ENCODE measurements around the gene SOD3.

Gene SOD3

GRCh38 chr4:24775750-24776149, 19.6 kb upstream of the SOD3 start:
- DNase-seq, result no peak

DNA sequence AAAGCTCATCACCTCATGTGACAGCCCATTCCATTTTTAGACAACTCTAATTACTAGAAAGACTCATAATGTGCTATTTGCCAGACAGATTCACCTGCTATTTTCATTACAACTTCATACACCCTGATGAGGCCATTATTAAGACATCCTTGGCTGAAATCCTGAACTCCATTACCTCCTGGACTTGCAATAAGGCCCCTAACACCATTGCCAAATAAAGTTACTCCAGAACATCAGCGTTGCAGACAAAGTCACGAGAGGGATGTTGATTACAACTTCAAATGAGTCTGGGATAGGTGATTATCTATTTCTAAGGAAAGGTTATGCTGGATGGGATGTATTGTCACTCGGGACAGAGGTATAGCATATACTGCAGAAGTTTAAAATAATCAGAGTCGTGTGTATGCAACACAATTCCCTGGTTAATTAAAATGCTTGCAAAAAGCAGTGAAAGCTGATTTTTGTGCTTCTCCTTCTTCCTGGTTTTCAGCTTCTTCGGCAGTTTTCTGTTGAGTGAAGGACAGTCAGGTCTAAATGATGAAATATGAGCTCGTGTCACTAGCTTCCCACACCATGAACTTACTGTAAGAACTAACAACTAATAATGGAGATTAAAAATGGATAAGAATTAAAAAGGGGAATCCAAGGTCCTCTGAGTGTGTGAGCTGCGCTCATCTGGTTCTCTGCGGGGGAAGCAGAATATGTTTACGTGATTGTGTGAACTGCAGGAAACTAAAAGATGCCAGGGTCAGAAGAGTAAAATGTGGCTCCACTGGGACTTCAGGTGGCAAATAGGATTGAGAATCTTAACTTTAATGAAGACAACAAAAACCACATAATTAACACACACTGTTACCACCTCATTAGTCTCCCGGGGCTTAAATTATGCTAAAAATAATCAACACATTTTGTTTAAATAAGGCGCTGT, 17.6 kb upstream of the SOD3 start:
- no peak for DNase-seq

- no peak for DNase-seq
Observed at GRCh38 chr4:24778464-24779225, 16.7 kb upstream of the SOD3 start.

GRCh38 chr4:24780936-24781495, 14.4 kb upstream of the SOD3 start:
- no peak for DNase-seq

DNA sequence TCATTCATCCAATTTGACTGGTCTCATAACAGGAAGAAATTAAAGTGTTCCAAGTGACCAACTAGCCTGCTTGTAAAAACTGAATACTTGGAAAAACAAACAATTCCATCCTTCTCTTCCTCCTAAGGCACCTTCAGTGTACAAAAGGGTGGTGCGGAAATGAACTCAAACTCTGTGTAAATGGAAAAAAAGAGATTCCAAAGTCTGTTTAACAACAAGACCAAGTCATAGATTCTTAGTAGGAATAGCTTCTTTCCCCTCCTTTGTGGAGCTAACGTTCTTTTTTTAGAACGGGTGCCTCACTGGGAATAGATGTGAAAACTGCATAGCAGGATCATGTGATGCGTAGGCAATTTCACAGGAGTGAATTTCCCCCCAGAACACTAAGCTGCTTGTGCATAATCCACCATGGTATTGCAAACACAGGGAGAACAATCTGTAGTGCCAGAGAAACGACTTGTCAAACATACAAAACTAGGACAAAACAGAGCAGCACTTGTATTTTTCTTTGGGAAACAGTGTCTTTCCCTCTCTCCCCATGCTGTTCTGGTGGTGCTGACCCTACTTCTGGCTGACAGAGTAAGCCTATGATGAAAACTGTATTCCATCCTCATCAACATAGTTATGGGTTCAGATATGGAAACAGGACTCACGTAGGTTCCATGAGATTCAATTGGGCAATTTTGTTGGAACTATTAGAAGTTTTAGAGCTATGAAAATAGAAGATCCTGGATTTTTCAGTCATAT, 13.2 kb upstream of the SOD3 start:
- no peak for DNase-seq

GRCh38 chr4:24783506-24783905, 11.9 kb upstream of the SOD3 start:
- DNase-seq, result no peak

GRCh38 chr4:24791043-24791442, 4.3 kb upstream of the SOD3 start:
- no peak for DNase-seq

GRCh38 chr4:24792552-24792951, 2.8 kb upstream of the SOD3 start:
- no peak for DNase-seq

DNA sequence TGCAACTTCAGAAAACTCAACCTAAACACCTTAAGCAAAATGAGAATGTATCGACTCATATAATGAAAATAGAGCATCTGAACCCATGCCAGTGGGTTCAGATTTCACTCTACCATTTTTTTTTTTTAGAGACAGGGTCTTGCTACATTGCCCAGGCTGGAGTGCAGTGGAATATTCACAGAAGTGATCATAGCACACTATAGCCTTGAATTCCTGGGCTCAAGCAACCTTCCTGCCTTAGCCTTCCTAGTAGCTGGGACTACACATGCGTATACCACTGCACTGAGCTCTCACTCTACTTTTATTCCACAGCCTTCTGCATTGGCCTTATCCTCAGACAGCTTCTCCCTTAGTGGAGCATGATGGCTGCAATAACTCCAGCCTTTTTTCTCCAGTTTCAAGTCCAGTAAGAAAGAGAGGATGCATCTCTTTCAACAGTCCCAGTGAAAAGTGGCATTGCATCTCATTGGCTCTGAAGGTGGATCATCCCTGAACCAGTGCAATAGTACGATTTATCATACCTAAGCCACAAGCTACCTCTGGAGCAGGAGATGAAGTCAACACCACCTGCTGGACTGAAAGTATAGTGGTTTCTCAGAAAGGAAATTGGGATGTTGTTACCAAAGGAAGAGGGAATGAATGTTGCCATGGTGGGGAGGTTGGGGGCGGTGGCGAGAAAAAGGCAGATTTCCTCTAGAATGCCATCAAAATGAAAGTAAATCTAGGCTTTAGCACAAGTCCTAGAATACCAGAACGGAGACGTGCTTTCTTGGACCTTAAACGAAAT, 2.0 kb upstream of the SOD3 start:
- DNase-seq, result no peak

- no peak for DNase-seq
Observed at GRCh38 chr4:24794051-24794450, 1.3 kb upstream of the SOD3 start.

DNA sequence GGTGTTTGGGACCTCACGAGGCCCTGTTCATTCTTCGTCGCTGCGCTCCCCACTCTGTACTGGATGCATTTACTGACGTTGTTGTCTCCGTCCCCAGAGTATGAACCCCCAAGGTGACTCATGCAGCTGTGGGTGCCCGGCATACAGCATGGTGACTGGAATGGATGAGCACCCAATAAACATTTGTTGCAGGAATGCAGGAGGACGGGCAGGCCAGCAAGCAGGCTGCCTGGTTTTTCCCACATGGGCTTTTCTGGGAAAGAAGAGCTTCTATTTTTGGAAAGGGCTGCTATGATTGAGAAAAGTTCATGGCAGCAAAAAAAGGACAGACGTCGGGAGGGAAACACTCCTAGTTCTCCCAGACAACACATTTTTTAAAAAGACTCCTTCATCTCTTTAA, 893 bp upstream of the SOD3 start:
- no peak for DNase-seq

- DNase-seq, result no peak
Observed at GRCh38 chr4:24795666-24796381, 451 bp downstream of the SOD3 start.

DNA sequence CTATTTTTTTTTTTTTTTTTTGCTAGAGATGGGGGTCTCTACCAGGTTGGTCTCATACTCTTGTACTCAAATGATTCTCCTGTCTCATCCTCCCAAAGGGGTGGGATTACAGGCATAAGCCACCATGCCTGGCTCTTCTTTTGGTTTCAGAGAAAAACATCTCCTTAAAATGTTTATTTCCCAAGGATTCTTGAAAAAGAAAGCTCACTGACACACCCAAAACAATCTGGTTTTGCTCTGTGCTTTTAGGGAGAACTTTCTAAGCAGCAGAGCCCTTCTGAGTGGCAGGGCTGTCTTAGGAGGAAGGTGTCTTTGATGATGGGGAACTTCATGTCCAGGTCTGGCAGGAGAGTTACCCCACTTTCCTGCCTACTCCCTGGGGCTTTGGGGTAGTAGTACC, 1.2 kb downstream of the SOD3 start:
- no peak for DNase-seq

DNA sequence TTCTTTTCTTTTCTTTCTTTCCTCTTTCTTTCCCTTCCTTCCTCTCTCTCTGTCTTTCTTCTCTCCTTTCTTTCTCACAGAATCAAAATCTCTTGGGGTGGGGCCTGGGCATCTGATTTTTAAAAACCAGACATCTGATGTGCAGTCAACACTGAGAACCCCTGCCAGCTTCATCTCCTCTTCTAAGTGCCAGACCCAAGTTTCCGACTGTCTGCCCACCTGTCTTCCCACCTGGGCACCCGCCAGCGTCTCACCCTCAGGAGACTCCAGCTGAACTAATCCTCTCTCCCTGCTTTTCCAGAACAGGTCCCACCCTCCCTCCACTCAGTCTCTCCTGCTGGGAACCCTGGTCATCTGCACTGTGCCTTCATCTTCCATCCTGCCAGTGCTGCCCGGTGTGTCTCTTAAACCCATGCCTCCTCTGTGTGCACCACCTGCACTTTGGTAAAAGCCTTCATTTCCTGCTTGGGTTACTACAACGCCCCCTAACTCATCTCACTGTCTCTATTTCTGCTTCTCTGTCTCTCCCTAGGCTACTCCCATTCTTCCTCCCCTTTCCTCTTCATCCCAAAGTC, 2.8 kb downstream of the SOD3 start:
- DNase-seq, result no peak

- no peak for DNase-seq
Observed at GRCh38 chr4:24799196-24799543, 3.8 kb downstream of the SOD3 start.

DNA sequence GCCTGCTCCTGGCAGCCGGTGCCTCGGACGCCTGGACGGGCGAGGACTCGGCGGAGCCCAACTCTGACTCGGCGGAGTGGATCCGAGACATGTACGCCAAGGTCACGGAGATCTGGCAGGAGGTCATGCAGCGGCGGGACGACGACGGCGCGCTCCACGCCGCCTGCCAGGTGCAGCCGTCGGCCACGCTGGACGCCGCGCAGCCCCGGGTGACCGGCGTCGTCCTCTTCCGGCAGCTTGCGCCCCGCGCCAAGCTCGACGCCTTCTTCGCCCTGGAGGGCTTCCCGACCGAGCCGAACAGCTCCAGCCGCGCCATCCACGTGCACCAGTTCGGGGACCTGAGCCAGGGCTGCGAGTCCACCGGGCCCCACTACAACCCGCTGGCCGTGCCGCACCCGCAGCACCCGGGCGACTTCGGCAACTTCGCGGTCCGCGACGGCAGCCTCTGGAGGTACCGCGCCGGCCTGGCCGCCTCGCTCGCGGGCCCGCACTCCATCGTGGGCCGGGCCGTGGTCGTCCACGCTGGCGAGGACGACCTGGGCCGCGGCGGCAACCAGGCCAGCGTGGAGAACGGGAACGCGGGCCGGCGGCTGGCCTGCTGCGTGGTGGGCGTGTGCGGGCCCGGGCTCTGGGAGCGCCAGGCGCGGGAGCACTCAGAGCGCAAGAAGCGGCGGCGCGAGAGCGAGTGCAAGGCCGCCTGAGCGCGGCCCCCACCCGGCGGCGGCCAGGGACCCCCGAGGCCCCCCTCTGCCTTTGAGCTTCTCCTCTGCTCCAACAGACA, 4.4 kb downstream of the SOD3 start:
- DNase-seq, result no peak

DNA sequence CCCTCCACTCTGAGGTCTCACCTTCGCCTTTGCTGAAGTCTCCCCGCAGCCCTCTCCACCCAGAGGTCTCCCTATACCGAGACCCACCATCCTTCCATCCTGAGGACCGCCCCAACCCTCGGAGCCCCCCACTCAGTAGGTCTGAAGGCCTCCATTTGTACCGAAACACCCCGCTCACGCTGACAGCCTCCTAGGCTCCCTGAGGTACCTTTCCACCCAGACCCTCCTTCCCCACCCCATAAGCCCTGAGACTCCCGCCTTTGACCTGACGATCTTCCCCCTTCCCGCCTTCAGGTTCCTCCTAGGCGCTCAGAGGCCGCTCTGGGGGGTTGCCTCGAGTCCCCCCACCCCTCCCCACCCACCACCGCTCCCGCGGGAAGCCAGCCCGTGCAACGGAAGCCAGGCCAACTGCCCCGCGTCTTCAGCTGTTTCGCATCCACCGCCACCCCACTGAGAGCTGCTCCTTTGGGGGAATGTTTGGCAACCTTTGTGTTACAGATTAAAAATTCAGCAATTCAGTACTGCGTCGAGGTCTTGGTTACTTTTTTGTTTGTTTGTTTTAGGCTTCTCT, 5.0 kb downstream of the SOD3 start:
- no peak for DNase-seq

DNA sequence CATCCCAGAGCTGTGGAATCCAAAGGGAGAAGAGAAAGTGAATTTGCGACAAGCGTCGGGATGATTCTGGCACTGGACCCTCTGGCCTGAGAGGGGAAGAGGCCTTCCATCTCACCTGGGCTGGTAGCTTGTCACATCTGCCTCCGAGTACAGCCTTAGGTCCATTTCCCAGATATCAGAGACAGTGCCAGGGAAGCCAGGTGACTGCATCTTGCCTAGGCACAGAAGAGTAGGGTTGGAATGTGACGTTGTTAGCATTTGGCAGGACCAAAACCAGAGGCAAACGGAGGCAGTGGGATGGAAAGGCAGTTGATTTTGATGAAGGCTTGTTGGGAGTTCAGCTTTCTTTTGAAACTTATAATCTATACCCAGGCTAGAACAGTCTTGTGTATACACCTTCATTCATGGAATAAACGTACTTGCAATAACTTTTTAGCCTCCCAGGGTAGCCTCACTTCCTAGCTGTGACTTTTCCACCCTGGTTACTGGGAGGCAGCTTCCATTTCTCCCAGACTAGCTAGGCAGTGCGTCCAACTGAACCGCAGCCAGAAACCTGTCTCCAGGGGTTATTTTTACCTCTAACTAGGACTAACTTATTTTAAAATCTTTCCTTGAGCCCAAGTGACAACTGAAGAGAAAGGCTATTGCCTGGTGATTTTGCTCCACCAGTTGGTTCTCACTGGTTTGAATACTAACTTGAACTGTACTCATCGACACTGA, 5.9 kb downstream of the SOD3 start:
- DNase-seq, result no peak

- DNase-seq, result no peak
Observed at GRCh38 chr4:24802648-24803047, 7.3 kb downstream of the SOD3 start.

Data from activated naive CD4-positive, alpha-beta T cell treated with Interleukin-2 at 50 U/mL for 16 hours (primary cell).